Measurements from ENCODE around the gene SYCP2L.

Gene SYCP2L

DNA sequence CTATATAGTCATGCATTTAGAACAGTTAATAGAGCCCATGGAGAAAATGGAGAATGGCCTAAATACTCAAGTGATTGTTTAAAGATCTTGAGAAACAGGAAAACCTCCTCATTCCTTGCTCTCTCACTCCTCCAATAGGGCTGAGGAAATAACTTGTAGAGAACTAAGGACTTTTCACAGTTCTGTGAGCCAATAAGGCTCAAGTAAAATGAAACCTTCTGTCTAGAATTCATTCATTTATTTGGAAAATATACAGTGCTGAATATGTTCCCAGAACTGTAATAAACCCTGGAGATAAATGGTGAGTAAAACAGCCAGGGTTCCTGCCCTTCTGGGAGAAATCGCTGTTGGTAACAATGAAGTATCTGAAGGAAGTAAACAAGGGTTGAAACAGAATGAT lies 122.0 kb downstream of the SYCP2L start:
- DNase-seq (ENCODE audit: low spot score) = no peak

GRCh38 chr6:11009353-11009752 lies 122.5 kb downstream of the SYCP2L start:
- no peak for DNase-seq (ENCODE audit: low spot score)

- no peak for DNase-seq (ENCODE audit: low spot score)
Observed at GRCh38 chr6:11011787-11012234, 125.0 kb downstream of the SYCP2L start.

DNA sequence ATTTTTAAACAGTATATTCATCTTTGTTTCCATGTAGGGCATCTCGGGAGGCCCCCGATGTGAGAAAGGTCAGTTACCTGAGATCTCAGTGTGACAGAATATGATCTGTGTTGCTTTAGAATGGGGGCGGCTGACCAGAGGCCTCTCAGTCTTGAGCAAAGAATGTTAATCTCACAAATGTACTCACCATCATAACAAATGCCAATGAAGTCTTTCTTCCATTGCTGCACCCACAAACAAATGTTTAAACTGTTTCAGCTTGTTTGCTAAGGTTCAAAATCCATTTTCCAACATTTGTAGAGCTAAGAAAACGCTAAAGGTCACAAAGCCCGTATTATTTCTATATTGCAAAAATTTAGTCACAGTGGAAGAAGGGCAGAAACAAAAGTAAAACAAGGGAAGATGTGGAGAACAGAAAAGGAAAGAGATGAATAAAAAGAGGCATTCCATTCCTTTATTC lies 125.5 kb downstream of the SYCP2L start:
- no peak for DNase-seq (ENCODE audit: low spot score)

DNA sequence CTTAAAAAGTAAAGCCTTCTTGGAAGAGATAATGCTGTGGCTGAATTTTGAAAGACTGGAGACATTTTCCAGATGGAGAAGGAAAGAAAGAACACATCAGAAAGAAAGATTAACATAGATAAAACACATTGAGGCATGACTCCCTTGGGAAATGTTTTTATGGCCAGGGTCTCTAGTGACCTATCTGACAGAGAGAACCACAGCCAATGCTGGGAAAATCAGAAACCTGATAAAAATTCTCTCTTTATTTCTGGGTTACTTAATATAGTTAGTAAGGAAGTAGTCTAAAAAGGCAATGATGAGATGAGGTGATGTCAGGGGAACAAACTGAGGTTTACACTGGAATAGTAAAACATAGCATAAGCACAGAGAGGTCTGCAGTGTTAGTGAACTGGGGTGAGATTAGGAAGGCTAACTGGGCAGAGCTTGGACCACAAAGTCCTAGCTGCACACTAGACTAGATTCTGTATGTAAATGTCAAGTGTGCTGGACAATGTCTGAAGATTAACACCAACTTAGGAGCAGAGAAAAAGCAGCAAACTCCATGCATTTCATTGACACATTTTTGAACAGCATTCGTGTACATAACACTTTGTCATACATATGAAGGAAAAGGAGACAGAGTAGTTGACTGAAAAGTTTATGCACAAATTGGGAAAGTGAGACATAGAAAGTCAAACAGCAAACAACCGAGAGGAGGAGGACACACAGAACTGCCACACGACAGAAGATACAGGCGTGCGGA lies 126.3 kb downstream of the SYCP2L start:
- no peak for DNase-seq (ENCODE audit: low spot score)

DNA sequence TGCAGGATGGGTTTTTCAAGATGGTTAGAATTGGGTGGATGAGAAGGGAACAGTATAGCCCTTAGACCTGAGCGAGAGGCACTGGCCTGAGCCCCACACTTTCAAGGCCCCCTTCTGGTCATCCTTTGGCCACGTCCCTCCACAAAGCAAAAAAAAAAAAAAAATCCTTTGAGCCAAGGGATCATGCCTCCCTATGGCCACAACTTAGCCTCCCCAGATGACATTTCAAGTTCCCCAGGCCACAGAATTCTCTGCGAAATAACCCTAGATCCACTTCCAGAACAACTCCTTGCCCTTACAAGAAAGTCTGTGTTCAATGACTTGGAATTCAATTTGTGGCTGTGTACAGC lies 126.8 kb downstream of the SYCP2L start:
- DNase-seq (ENCODE audit: low spot score) = no peak

GRCh38 chr6:11015102-11015501 lies 128.2 kb downstream of the SYCP2L start:
- no peak for DNase-seq (ENCODE audit: low spot score)

DNA sequence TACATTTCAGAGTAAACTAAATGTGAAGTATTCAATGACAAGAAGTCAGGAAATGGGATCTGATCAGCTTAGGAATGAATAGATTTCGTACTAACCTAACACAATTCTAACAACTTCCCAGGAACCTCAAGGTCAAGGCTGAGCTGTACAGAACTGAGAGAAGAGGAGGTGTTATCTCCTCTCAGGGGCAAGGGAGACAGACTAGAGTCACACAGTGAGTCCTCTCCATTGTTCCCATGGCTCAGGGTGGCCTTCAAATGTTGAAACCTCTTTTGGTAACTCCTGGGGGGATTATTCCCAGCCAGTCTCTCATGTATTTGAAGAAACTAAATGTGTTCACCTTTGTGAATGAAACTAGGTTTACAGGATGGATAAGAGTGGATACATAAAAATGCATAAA lies 129.6 kb downstream of the SYCP2L start:
- no peak for DNase-seq (ENCODE audit: low spot score)

GRCh38 chr6:11017090-11017489 lies 130.2 kb downstream of the SYCP2L start:
- DNase-seq (ENCODE audit: low spot score) = no peak

- no peak for DNase-seq (ENCODE audit: low spot score)
Observed at GRCh38 chr6:11018225-11018624, 131.4 kb downstream of the SYCP2L start.

- no peak for DNase-seq (ENCODE audit: low spot score)
Observed at GRCh38 chr6:11021003-11021402, 134.2 kb downstream of the SYCP2L start.

- no peak for DNase-seq (ENCODE audit: low spot score)
Observed at GRCh38 chr6:11021714-11022113, 134.9 kb downstream of the SYCP2L start.

DNA sequence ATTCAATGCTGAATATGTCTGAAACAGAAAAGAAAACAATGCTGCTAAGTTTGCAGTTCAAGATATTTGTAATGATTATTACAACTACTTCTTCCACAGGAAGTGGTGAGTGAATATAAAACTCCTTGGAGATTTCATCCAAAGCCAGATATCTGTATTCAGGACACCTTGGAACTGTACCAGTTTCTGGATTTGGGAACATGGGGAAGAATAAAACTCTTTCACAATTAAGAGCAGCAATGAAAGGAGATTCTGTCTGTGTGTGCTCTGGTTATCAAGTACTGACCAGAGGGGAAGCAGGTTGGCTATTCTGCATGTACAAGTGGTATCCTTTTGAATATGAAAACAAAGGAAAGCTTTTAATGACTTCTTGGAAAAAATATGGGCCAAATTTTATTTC lies 136.2 kb downstream of the SYCP2L start:
- no peak for DNase-seq (ENCODE audit: low spot score)

Measured in AG08396 (cell line).